Measurements from ENCODE around the gene ZBTB22.

ZBTB22 gene

DNA sequence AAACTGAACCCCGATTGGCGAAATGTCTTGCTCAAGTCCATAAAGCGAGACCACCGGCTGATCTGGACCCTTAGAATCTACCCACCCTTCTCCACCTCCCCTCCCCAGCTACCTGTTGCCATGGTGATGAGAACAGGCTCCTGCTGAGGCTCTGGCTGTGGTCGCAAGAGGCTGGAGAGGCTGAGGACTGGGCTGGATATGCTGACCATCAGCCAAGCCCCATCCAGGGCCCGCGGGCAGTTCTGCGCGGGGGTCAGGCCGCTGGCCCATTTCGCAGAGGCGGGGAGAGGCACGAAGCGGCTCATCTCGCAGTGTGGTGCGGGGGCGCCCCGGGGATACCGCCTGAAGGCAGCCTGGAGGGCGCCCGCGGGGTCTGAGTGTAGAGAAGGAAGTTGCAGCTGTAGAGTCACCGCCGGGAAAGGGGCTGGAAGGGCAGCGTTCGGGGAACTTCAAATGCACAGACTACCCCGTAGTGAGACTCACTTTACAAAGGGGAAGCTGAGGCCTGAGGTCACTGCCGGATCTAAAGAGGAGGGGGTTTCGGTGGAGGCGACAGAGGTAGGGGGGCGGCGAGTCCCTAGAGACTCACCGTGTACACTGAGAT lies 4.3 kb downstream of the ZBTB22 start:
- in situ Hi-C loops (cut with HindIII; ENCODE audit: low pct_ligation_motif_present, low pct_unique_long_range_greater_than_20kb, low sequenced_read_pairs): no loop called here
- DNase-seq: no peak

DNA sequence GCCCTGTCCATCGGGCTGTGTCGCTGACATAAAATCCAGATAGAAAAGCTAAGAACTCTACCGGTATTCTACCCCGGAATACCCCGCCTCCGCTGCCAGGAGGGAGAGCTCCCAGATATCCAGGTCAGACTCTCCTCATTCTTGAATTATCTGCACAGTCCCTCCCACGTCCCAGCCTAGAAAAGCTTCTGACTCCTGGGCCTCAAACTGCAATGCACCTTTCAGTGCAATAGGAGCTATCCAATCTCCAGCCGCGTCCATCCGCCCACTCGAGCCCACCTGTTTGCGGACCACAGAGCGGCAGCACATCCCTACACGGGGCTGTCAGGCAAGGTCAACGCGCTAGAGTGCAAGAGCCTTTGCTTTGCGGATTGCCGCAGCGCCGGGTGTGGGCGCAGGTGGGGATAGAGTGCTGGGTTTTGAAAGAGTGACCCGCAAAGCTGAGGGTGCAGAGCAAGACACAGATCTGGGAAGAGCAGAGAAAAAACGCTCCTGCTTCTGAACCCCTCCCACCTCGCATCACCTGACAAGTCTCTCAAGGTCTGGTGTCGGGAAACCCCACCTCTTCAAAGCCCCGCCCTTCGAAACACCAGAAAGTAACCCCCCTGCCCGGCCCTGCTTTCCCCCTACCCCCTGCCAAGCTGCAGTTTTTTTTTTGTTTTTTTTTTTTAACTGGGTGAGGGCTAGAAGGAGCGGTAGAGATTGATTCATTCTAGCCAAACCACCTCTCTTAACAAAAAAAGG lies 5.0 kb downstream of the ZBTB22 start:
- DNase-seq: peak; percentile 83
- in situ Hi-C loops (cut with HindIII; ENCODE audit: low pct_ligation_motif_present, low pct_unique_long_range_greater_than_20kb, low sequenced_read_pairs): no loop called here

DNA sequence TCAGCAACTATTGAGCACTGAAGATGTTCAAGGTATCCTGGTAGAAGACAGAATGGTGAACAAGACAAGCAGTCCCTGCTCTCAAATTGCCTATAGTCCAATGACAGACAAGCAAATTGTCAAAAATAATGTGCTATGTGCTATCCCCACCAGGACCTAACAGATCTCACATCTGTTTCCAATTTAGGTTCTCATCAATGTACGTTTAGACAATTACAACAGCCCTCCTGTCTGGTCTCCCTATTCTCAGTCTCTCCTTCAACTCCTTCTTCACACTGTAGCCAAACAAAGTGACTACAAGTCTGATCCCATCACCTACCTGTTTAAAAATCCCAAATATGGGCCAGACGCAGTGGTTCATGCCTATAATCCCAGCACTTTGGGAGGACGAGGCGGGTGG lies 11.2 kb downstream of the ZBTB22 start:
- in situ Hi-C loops (cut with HindIII; ENCODE audit: low pct_ligation_motif_present, low pct_unique_long_range_greater_than_20kb, low sequenced_read_pairs): no loop called here

DNA sequence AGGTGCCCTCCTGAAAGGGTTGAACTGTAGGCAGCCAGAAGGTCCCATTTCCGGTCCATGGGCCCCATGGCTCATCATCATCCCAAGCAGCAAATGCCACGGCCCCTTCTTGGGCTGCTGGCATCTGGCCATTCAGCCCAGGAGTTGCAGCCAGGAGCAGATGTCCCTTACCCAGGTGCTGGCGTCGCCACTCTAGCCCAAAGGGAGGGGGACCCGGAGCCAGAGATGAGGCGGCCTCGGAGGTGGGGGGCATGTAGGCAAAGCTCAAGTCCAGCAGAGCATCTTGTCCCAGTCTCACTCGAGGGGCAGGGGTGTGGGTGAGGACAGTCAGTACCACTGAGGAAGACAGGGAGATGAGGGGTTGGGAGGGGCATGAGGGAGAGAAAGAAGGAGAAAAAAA lies 12.5 kb downstream of the ZBTB22 start:
- in situ Hi-C loops (cut with HindIII; ENCODE audit: low pct_ligation_motif_present, low pct_unique_long_range_greater_than_20kb, low sequenced_read_pairs): no loop called here
- no peak for DNase-seq

More for the DNA sequence above, 11.2 kb downstream of the ZBTB22 start:
- DNase-seq: no peak

DNA sequence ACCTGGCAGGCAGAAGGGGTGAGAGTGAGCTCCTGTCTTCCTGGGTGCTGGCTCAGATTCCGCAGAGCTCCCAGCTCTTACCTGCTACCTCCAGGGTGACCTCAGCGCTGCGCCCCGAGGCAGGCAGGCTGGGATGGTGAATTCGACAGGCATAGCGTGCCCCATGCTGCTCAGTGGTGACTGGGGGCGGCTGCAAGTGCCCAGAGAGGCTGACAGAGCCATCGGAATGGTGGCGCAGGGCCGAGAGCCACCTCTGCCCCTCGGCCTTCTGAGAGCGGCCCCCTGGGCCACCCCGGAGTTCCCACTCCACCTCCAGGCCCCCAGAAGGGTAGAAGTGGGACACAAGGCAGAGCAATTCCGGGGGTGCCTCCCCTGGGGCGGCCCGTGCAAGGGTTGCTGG lies 13.3 kb downstream of the ZBTB22 start:
- in situ Hi-C loops (cut with HindIII; ENCODE audit: low pct_ligation_motif_present, low pct_unique_long_range_greater_than_20kb, low sequenced_read_pairs): no loop called here
- no peak for DNase-seq

GRCh38 chr6:33301877-33302276 lies 15.7 kb downstream of the ZBTB22 start:
- in situ Hi-C loops (cut with HindIII; ENCODE audit: low pct_ligation_motif_present, low pct_unique_long_range_greater_than_20kb, low sequenced_read_pairs): no loop called here
- DNase-seq: no peak

DNA sequence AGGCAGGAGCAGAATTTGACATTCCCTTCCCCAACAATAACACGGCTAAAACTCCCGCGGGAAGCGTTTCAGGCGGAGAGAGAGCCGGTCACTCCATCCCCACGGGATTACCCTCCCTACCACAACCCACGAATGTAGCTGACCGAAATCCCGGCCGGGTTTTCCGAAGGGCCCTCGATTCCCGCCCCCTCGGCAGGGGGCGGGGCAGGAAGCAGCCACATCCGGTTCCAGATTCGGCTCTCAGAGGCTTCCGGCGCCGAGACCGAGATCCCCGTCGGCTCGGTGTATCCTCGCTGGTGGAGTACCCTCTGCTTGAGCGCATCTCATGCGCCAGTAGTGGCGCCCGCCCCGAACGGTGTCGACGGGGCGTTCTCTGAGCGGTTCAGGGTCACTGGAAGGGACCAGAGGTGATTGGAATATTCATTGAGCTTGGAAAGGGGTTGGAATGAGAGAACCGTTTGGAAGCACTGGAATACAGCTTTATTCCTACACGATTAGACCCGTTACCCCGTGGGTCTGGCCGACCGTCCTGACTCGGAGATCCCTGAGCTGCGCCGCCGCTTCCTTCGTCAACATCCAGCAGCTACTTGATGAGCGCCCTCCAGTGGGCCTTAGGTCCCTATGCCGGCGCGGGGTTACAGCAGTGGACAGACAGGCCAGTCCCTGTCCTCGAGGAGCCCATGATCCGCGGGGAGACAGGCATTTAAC lies 18.2 kb downstream of the ZBTB22 start:
- in situ Hi-C loops (cut with HindIII; ENCODE audit: low pct_ligation_motif_present, low pct_unique_long_range_greater_than_20kb, low sequenced_read_pairs): no loop called here
- peak; percentile 90 for DNase-seq

GRCh38 chr6:33298773-33299236 lies 18.7 kb downstream of the ZBTB22 start, which contains the start of gene RGL2:
Gene RGL2, minus strand, starts transcription at chr6:33298942. Its CDS starts 332 bp downstream, at chr6:33298610.
- DNase-seq: peak; percentile 56
- in situ Hi-C loops (cut with HindIII; ENCODE audit: low pct_ligation_motif_present, low pct_unique_long_range_greater_than_20kb, low sequenced_read_pairs): no loop called here

DNA sequence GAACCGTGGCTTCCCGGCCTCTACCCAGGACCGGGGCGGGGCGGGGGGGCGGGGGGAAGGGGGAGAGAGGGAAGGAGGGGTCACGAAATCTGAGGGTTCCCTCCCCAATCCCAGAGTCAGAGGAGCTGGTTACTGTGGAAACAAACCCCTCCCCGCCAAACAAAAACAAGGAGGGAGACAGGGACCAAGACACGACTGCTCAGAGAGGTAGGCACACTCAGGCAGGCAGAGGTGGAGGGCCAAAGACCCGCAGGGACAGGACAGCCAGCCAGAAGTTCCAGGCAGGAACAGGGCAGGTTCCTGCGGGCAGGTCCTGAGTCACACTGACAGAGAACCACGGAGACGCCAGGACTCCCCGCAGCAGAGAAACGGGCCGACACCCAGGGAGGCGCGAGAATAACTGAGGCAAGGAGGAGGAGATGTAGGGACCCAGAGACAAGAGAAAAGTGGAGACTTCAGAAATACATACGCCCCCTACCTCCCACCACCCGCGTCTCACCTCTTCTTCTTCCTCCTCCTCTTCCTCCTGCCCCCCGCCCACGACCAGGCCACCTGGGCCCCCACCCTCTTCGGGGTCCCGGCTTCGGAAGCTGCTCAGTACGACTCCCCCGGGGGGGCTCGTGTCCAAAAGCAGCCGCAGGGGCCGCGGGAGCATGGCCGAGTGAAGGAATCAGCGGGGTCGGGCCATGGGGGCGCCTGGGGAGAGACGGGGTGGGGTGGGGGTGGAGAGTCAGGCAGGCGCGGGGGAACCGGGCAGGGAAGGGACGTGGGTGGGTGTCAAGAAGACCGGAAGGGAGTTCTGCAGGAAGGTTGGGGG lies 19.4 kb downstream of the ZBTB22 start:
- peak; percentile 78 for DNase-seq

GRCh38 chr6:33297406-33297955 lies 20.1 kb downstream of the ZBTB22 start:
- in situ Hi-C loops (cut with HindIII; ENCODE audit: low pct_ligation_motif_present, low pct_unique_long_range_greater_than_20kb, low sequenced_read_pairs): no loop called here
- no peak for DNase-seq

More for the DNA sequence above, 19.4 kb downstream of the ZBTB22 start:
- in situ Hi-C loops (cut with HindIII; ENCODE audit: low pct_ligation_motif_present, low pct_unique_long_range_greater_than_20kb, low sequenced_read_pairs): no loop called here

GRCh38 chr6:33296797-33297405 lies 20.6 kb downstream of the ZBTB22 start:
- in situ Hi-C loops (cut with HindIII; ENCODE audit: low pct_ligation_motif_present, low pct_unique_long_range_greater_than_20kb, low sequenced_read_pairs): no loop called here

DNA sequence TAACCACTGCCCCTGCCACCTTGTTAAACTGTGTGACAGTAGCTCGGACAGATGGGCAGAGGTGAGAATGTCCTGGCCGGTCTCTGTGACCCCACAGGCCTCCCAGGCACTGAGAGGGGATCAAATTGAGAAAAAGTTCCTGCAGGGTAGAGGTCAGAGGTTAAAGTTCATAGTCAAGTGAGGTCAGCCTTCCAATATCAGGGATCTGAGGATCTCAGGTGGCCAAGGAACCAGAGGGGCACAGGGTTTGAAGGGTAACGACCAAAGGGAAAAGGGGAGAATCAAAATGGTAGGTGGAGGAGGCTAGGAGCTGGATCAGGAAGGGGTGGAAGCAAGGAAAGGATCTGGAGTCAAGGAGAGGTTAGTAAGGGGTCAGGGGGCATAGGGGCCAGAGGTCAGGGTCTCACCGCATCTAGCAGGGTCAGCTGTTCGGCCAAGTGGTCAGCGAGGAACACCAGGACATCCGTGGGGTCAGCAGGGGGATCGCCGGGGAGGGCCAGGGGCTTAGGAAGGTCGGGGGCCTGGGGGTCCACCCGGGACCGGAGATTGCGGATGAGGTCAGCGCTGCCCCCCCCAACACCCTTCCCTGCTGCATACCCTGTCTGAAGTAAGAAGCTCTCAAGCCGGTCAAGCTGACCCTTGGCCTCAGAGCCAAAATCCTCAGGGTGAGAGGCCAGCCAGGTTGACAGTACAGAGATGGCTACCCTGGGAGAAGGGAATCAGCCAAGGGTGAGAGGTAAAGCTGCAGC lies 21.7 kb downstream of the ZBTB22 start:
- no peak for DNase-seq
- in situ Hi-C loops (cut with HindIII; ENCODE audit: low pct_ligation_motif_present, low pct_unique_long_range_greater_than_20kb, low sequenced_read_pairs): no loop called here

More at GRCh38 chr6:33296797-33297405, 20.6 kb downstream of the ZBTB22 start:
- no peak for DNase-seq

DNA sequence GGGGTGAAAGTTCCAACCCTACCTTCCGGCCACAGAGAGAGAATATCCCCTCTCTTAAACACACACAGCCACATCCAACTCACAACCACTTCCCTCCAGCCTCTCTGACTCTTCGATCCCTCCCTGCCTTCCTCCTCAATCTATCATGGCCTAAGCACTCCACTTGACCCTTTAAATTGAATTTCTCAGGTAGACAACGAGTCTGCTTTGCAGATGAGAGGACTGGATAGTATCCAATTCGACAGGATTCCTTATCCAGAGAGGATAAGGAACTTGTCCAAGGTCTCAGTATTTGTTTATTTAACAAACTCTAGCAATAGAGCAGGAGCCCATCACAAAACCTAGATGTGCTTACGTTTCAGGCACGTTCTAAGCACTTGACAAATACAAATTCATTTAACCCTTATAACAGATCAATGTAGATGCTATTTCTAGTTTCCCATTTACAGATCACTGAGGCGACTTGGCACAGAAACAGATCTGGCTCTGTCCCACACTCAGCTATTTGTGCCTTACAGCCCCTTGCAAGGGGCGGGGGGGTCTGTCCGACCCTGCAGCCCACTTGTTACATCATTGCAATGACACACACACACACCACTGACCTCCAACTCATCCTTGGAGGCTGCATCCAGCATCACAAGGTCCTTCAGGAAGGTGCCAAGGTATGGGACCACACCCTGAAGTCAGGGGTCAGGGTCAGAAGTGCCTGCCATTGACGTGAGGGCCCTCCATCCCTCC lies 23.3 kb downstream of the ZBTB22 start:
- in situ Hi-C loops (cut with HindIII; ENCODE audit: low pct_ligation_motif_present, low pct_unique_long_range_greater_than_20kb, low sequenced_read_pairs): no loop called here
- no peak for DNase-seq

DNA sequence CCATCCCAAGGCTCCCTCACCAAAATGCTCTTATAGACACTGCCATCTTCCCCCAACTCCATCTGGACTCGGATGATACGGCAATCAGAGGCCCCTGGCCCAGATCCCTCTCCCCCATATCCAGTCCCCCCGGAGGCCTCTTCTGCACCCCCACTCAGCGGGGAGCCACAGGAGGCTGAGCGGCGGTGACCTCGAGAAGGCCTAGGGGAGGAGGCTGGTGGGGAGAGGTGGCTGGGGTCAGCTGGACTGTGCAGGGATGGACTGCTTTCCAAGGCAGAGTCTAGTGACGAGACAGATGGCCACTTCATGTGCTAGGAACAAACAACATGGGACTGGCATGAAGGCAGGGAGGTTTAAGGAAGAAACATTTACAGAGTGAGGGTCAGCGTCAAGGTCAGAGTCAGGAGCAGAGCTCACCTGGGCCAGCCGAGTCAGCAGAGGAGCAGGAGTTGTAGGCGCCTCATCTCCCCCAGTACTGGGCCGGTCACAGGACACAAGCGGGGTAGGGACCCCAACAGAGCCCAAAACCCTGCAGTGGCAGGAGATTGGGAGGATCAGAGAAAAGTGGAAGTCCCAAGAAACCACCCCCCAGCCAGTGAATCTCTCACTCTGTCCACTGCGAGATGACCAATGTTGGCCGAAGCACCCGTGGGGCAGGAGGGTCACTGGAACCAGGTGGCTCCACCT lies 24.4 kb downstream of the ZBTB22 start:
- in situ Hi-C loops (cut with HindIII; ENCODE audit: low pct_ligation_motif_present, low pct_unique_long_range_greater_than_20kb, low sequenced_read_pairs): no loop called here
- no peak for DNase-seq

DNA sequence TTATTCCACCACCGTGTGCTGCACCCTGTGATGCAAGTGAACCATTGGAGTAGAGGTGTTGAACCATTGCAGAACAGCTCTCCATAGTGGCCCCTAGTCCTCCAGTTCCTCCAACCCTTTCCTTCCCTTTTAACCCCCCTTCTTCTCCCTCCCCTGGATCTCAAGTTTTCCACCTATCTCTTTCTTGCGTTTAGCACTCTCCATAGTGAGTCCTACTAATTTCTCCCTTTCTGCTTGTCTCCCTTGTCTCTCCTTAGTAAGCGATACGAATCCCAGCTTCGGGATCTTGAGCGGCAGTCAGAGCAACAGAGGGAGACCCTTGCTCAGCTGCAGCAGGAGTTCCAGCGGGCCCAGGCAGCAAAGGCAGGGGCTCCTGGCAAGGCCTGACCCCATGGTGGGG lies 27.1 kb downstream of the ZBTB22 start:
- no peak for DNase-seq
- in situ Hi-C loops (cut with HindIII; ENCODE audit: low pct_ligation_motif_present, low pct_unique_long_range_greater_than_20kb, low sequenced_read_pairs): no loop called here

- in situ Hi-C loops (cut with HindIII; ENCODE audit: low pct_ligation_motif_present, low pct_unique_long_range_greater_than_20kb, low sequenced_read_pairs): no loop called here
- DNase-seq: no peak
Measured at GRCh38 chr6:33289784-33290315, 27.7 kb downstream of the ZBTB22 start.

Measured in ACHN (cell line).